Middle frontal gyrus (tissue), 1 donor: Measurements from ENCODE around the gene PTRH2.
"Not testable (repeated sequence)": the region's sequence is repeated elsewhere in the genome, so short reads cannot be mapped to it uniquely, and the experiment has no call there.

Experiments used
- DNase-seq: peaks from one replicate; pipeline ENCODE4 v3.0.0-alpha.2; 2015; ENCODE audit warnings: low spot score; ENCODE audit errors: extremely low spot score

PTRH2 gene

GRCh38 chr17:59671386-59671785 lies 35.8 kb downstream of the PTRH2 start:
- DNase-seq: no peak

GRCh38 chr17:59669944-59670343 lies 37.3 kb downstream of the PTRH2 start:
- DNase-seq: no peak

- DNase-seq: no peak
Measured at GRCh38 chr17:59669411-59669810, 37.8 kb downstream of the PTRH2 start.

DNA sequence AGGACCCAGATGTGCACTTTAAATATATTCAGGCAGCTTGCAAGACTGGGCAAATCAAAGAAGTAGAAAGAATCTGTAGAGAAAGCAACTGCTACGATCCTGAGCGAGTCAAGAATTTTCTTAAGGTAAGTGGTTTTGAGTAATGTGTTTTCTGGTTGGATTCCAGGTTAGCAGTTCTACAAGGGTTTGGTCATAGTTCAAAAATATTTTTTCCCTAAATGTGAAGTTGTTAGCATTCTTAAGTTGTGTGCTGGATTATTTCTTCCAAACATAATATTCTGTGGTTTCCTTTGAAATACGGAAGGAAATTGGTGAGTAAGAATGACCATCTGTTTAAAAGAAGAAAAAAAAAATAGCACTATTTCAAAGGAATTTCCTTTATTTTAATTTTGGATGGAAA lies 38.4 kb downstream of the PTRH2 start:
- DNase-seq: no peak

DNA sequence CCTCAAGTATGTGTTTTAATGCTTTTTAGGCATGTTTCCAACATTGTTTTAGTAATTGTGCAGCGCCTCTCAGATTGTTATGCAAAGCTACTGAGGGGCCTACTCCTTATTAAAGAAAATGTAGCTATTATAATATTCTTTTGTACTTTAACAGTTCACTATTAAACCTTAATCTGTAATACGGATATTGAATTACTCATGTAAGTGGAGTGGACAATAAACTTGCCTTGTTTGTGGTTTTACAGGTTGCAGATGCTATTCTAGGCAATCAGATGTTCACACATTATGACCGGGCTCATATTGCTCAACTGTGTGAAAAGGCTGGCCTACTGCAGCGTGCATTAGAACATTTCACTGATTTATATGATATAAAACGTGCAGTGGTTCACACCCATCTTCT lies 41.0 kb downstream of the PTRH2 start:
- DNase-seq: no peak

GRCh38 chr17:59656624-59657023 lies 50.6 kb downstream of the PTRH2 start:
- not testable (repeated sequence) for DNase-seq

DNA sequence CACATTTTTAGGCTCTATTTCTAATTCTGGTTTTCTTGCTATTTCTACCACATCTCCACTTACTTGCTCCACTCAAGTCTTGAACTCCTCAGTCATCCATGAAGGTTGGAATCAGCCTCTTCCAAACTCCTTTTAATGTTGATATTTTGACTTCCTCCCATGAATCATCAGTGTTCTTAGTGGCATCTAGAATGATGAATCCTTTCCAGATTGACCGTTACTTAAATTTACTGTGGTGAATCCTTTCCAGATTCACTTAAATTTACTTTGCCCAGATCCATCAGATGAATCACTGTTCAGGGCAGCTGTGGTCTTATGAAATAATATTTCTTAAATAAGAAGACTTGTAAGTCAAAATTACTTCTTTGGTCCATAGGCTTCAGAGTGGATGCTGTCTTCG lies 55.1 kb downstream of the PTRH2 start:
- no peak for DNase-seq

DNA sequence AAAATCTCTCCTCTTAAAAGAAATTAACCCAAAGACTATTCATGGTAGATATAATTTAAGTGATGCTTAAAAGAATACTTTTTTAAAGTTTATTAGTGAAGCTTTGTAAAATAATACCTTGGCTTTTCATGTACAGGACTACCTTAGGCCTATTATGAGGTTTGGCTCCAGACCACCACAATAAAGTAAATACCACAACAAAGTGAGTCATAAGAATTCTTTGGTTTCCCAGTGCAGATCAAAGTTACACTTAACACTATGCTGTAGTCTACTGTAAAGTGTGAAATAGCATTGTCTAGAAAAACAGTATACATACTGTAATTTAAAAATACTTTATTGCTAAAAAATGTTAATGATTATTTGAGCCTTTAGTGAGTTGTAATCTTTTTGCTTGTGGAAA lies 55.9 kb downstream of the PTRH2 start:
- no peak for DNase-seq

DNA sequence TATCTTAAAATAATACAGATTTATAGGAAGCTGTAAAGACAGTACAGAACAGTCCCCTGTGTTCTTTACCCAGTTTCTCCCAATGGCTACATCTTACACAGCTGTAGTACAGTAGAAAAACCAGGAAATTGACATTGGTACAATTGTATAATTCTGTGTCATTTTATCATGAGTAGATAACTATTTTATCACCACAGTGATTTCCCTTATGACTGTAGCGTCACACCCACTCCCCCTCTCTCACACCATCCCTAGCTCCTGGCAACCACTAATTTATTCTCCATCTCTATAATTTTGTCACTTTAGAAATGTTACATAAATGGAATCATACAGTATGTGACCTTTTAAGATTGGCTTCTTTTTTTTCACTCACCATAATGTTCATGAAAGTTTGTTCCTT lies 56.6 kb downstream of the PTRH2 start:
- DNase-seq: no peak

- no peak for DNase-seq
Measured at GRCh38 chr17:59649886-59650285, 57.3 kb downstream of the PTRH2 start.
